HFF-Myc (cell line): ENCODE data around the gene ASIC5.
A peak's percentile ranks its signal among the peaks of the same experiment; 100 is the strongest.

Experiments used
- DNase-seq: peaks from one replicate; pipeline ENCODE4 v3.0.0-alpha.2; 2011; ENCODE audit warnings: low read depth; ENCODE audit errors: extremely low read depth
- H3K4me3 ChIP-seq: replicated peaks from 2 replicates; pipeline ENCODE4 v1.5.1; 2011; ENCODE audit warnings: low read depth, mild to moderate bottlenecking, control low read depth, low read length
- TF ChIP-seq, protein P1 (sequence below): IDR thresholded peaks from 2 replicates; pipeline ENCODE4 v1.5.1; 2012; ENCODE audit warnings: mild to moderate bottlenecking, low read depth, low read length, control low read depth; ENCODE audit errors: missing control alignments

Gene ASIC5

DNA sequence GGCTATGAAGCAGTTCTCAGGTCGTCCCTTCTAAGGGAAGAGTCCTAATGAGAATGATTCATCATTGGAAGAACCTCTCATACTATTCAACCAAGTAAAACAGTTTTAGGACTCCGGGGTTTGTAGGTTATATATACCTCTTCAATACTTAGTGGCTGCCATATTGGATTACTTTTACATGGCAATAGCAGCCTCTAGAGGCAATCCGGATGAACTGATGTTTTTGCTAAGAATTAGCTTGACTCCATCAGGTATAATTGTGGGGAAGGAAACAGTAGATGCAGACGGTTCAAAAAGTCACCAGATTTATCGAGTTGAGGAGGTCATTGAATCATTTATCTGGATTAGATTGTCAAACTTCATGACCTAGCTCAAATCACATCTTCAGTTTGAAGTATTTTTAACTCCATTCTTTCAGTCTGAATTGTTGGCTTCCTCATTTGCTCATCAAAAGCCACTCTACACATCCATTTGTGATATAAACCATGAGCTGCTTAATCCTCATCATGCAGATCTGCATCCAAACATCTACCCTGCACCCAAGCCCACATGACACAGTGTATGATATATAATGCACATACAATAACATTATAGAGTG, 78.9 kb downstream of the ASIC5 start:
- TF ChIP-seq, protein P1, sequence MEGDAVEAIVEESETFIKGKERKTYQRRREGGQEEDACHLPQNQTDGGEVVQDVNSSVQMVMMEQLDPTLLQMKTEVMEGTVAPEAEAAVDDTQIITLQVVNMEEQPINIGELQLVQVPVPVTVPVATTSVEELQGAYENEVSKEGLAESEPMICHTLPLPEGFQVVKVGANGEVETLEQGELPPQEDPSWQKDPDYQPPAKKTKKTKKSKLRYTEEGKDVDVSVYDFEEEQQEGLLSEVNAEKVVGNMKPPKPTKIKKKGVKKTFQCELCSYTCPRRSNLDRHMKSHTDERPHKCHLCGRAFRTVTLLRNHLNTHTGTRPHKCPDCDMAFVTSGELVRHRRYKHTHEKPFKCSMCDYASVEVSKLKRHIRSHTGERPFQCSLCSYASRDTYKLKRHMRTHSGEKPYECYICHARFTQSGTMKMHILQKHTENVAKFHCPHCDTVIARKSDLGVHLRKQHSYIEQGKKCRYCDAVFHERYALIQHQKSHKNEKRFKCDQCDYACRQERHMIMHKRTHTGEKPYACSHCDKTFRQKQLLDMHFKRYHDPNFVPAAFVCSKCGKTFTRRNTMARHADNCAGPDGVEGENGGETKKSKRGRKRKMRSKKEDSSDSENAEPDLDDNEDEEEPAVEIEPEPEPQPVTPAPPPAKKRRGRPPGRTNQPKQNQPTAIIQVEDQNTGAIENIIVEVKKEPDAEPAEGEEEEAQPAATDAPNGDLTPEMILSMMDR = peak; percentile 79
- no peak overlapping the region for H3K4me3 ChIP-seq
- peak; percentile 27 for DNase-seq

DNA sequence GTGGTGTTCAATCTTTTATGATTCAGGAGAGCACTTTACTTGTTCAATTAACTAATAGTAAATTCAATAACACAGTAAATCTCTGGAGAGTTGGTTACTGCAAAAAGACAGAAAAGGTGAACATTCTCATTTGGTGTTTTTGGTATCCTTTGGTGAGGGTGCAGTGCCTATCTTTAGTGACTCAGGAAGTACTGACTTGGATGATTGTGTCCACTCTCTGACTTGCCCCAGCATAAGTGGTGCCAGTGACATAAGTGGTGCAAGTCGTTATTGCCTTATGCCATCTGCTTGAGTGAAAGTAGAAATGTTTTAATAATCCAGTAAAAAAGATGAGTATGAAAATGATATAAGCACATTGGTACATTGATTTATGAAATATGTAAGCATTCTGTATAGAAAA, 80.2 kb downstream of the ASIC5 start:
- no peak overlapping the region for H3K4me3 ChIP-seq
- TF ChIP-seq, protein P1 = no peak
- no peak for DNase-seq

DNA sequence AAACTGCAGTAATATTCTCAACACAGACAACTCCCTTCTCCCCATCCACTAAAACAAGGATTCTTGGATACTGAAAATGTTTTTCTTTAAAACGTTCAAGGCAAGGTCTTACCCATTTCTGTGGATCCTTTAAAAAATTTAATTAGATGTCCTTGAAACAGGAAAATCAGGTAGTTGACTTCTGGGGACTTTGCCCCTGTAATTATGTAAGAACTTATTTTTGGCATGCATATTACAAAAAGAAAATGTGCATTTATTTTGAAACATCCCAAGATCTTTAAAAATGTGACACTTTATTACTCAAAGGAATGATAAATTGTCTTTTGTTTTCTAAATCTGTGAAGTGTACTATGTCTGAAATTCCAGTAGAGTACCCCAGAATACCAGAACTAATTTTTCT, 81.4 kb downstream of the ASIC5 start:
- no peak for DNase-seq
- TF ChIP-seq, protein P1 = no peak
- no peak overlapping the region for H3K4me3 ChIP-seq

DNA sequence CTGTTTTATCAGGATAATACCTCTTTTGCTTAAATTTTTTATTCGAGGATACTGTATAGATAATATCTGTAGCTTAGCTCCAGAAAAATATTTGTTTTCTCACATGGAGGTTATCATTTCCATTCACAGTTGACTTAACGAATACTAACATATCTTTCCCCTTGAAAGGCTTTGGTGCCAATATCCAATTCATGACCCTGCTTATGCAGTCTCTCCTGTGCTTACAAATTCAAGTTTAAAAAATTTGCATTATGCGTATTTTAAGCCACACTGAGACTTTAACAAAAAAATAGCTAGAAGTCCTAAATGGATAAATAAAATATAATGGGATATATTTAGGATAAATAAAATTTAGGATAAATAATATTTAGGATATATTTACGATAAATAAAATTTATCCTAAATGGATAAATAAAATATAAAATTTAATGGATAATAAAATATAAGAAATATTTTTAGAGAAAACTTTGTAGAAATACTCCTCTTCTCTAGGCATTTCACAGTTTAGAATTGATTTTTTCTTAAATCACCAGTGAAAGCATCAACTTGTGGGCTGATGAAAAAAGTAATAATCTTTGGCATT, 84.7 kb downstream of the ASIC5 start:
- TF ChIP-seq, protein P1 = no peak

DNA sequence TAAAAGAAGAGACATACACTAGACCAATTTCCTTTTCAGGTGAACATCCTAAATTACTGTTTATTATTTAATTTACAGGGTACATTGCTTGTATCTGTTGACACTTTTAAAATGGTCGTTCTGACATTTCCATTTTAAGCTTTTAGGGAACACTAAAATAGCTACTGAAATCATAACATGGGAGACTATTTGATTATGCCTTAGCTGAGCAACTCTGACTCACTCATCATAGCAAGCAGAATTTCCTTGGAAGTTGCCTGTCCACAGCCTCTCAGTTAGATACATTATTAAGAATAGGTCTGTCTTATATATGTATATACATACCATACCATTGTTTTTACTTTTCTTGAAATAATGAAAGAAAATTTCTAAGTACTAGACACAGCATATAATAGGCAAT, 85.3 kb downstream of the ASIC5 start:
- TF ChIP-seq, protein P1 = no peak
- H3K4me3 ChIP-seq = no peak overlapping the region
- DNase-seq = no peak

More for the DNA sequence above, 84.7 kb downstream of the ASIC5 start:
- no peak for DNase-seq
- no peak overlapping the region for H3K4me3 ChIP-seq
